BJ (cell line): ENCODE data around the gene MRPL12. TPM values are rescaled to one million over a fixed set of nuclear protein-coding genes. Genes with fewer than 3 reads are reported as not detected.
A peak's percentile ranks its signal among the peaks of the same experiment; 100 is the strongest.

Experiments
- CTCF ChIA-PET: fragments of 350-600 bp; formaldehyde crosslinking; extraction: SDS; loops from one replicate; lab custom pipeline; 2021; ENCODE audit warnings: antibody characterized with exemption, inconsistent platforms; lab: Yijun Ruan, JAX
- POLR2A ChIA-PET: fragments of 300-600 bp; sonication (Branson Sonifier 250); formaldehyde crosslinking; extraction: SDS; loops from one replicate; lab custom pipeline; 2021; ENCODE audit warnings: antibody characterized with exemption; lab: Charles Lee
- DNase-seq: peaks from one replicate; pipeline ENCODE4 v3.0.0-alpha.2; 2011; ENCODE audit warnings: low read depth
- H3K27me3 ChIP-seq: 2 replicates; pipeline ENCODE4 v1.6.0; 2011; ENCODE audit warnings: low read length; ENCODE audit not compliant: control insufficient read depth, insufficient read depth
- H3K36me3 ChIP-seq: 2 replicates; pipeline ENCODE4 v1.5.1; 2011; ENCODE audit warnings: low read length; ENCODE audit not compliant: control insufficient read depth, insufficient read depth
- H3K4me3 ChIP-seq: 2 replicates; pipeline ENCODE4 v1.5.1; 2011; ENCODE audit warnings: low read depth, mild to moderate bottlenecking, control low read depth, low read length
- polyA plus RNA-seq: library from polyadenylated mRNA; depleted of rRNA; stranded (reverse); fragments of >200 nt; gene quantifications from 2 replicates; pipeline ENCODE4 v1.2.3, GENCODE V29; 2011
- TF ChIP-seq, protein P1 (sequence below): IDR thresholded peaks from 2 replicates; pipeline ENCODE4 v1.5.1; 2011; ENCODE audit warnings: low read depth, mild to moderate bottlenecking, control low read depth, inconsistent platforms, low read length, moderate library complexity; ENCODE audit not compliant: insufficient read depth

The MRPL12 gene
- polyA plus RNA-seq, 1 experiment = 63.0 TPM

DNA sequence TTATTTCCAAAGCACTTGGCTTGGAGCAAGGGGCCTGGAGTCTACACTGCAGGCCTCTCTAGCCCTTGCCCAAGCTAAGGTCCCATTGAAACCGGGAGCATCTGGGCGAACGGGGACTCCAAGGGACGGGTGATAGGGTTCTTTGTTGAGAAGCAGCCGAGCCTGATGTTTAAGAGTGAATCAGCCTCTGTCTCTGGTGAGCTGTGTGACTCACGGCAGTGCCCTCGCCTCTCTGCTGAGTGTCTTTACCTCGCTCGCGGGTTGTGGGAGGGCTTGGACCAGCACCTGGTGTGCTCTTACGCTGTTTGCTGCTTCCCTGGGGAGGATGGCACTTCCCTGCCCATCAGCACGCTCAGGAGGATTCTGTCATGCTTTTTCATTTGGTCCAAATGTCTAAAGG lies 18.1 kb upstream of the MRPL12 start:
- TF ChIP-seq, protein P1, sequence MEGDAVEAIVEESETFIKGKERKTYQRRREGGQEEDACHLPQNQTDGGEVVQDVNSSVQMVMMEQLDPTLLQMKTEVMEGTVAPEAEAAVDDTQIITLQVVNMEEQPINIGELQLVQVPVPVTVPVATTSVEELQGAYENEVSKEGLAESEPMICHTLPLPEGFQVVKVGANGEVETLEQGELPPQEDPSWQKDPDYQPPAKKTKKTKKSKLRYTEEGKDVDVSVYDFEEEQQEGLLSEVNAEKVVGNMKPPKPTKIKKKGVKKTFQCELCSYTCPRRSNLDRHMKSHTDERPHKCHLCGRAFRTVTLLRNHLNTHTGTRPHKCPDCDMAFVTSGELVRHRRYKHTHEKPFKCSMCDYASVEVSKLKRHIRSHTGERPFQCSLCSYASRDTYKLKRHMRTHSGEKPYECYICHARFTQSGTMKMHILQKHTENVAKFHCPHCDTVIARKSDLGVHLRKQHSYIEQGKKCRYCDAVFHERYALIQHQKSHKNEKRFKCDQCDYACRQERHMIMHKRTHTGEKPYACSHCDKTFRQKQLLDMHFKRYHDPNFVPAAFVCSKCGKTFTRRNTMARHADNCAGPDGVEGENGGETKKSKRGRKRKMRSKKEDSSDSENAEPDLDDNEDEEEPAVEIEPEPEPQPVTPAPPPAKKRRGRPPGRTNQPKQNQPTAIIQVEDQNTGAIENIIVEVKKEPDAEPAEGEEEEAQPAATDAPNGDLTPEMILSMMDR = no peak
- ChIA-PET CTCF (interaction anchor here (0.8 to 1.0 kb wide), 2 partner anchors 18 to 26 kb away, joined by 3 read pairs; partner anchors contain the start of gene MRPL12), POLR2A (interaction anchor here (0.6 kb wide), 1 partner anchor 133 kb away, joined by 4 read pairs; no protein-coding TSS in a partner anchor)
- no peak for DNase-seq
- Histone ChIP-seq H3K27me3 (no peaks in the 10 kb centered on the region), H3K4me3 (peak overlapping the region; percentile 95), H3K36me3 (peaks cover 49% of the 10 kb centered on the region)

DNA sequence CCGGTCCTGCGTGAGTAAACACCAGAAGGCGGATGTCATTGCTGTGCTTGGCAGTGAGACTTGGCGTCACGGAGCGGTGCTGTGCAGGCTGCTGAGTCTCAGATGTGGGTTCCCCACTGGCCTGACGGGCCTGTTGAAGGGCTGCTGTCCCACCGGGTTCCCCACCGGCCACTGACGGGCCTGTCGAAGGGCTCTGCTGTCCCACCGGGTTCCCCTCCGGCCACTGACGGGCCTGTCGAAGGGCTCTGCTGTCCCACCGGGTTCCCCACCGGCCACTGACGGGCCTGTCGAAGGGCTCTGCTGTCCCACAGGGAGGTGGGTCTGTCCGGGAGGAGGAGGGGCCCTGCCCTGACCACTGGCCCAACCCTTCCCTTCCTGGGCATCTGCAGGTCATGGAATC lies 16.6 kb upstream of the MRPL12 start:
- Histone ChIP-seq H3K4me3 (no peak overlapping the region), H3K36me3 (peaks cover 55% of the 10 kb centered on the region), H3K27me3 (no peaks in the 10 kb centered on the region)
- CTCF ChIA-PET = interaction anchor here (0.6 kb wide), 1 partner anchor 313 kb away, joined by 3 read pairs; no protein-coding TSS in a partner anchor
- no peak for DNase-seq
- TF ChIP-seq, protein P1 = no peak
- POLR2A ChIA-PET = no interaction called here

DNA sequence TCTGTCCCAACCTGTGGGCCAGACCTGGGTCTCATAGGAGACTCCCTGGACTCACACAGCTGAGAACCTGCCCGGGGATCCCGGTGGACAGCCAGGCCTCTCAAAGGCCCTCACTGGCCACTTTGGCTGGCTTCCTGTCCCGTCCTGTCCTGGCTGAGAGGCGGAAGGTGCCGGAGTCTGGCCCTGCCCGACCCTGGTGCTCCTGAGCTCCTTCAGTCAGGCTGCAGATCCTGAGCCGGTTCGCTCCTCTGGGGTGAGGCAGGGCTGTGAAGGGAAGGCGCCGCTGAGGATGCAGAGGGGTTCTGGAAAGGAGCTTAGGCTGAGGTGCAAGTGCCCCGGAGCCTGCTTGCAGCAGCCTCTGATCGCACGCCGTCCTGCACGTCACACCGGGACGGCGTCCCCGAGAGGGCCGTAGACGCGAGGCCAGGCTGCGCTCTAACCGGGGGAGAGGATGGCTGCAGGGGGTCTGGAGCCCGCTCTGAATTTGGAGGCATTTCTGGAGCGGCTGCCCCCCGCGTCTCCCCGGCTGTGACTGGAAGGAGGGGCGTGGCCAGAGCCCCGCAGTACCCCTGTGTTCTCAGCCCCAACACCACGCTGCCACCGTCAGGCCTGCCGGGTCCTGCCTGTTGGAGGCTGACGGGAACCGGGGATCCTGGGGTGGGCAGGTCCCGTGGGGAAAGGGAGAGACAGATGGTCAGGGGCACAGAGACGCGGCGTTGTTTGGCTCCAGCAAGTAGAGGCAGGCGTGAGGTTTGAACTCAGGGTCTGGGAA lies 15.2 kb upstream of the MRPL12 start:
- TF ChIP-seq, protein P1 = no peak
- CTCF ChIA-PET = no interaction called here
- no peak for DNase-seq
- H3K4me3 ChIP-seq = no peak overlapping the region
- no peaks in the 10 kb centered on the region for H3K27me3 ChIP-seq
- POLR2A ChIA-PET = no interaction called here
- peaks cover 61% of the 10 kb centered on the region for H3K36me3 ChIP-seq

DNA sequence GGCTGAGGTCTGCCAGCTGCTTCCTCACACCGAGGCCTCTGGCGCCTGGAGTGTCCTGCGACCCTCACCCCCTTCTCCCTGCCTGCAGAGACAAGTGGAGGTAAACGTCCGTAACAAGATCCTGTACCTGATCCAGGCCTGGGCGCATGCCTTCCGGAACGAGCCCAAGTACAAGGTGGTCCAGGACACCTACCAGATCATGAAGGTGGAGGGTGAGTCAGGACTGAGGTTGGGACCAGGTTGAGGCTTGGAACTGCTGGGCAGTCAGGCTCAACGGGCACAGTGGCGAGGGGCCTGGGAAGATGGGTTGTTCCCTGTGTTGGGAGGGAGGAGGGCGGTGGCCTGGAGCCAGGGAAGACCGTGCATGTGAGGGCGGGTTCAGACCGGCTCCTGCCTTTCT lies 14.6 kb upstream of the MRPL12 start:
- no peak for DNase-seq
- H3K4me3 ChIP-seq = no peak overlapping the region
- peaks cover 64% of the 10 kb centered on the region for H3K36me3 ChIP-seq
- POLR2A ChIA-PET = no interaction called here
- no peaks in the 10 kb centered on the region for H3K27me3 ChIP-seq
- TF ChIP-seq, protein P1 = no peak
- CTCF ChIA-PET = no interaction called here

DNA sequence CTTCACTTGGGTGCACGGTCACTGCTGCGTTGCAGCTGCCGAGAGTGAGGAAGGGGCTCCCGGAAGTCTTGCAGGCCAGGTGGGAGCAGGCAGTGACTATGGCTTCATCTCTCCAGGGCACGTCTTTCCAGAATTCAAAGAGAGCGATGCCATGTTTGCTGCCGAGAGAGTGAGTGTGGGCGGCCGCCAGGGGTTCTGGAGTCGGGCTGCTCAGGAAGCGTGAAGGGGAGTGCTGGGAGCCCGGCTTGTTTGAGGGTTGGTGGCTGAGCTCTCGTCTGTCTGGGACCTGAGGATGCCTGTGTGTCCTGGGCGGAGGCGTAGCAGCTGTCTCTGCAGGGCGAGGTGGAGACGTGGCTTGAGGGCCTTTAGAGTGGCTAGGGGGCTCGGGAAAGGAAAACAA lies 13.1 kb upstream of the MRPL12 start:
- ChIA-PET POLR2A (no interaction called here), CTCF (no interaction called here)
- no peak overlapping the region for H3K4me3 ChIP-seq
- TF ChIP-seq, protein P1 = no peak
- H3K27me3 ChIP-seq = no peaks in the 10 kb centered on the region
- DNase-seq = no peak
- peaks cover 75% of the 10 kb centered on the region for H3K36me3 ChIP-seq
